ENCODE data around the gene AXL. TPM values are rescaled to one million over a fixed set of nuclear protein-coding genes. Genes with fewer than 3 reads are reported as not detected.

AXL gene
- total RNA-seq, 1 experiment from 2014 or later, result 22.4 TPM

GRCh38 chr19:41230067-41230857, 11.2 kb downstream of the AXL start:
- in situ Hi-C loops (cut with HindIII; ENCODE audit: low sequenced_read_pairs), result no loop called here
- no peak for DNase-seq (ENCODE audit: low spot score)

GRCh38 chr19:41232686-41233085, 13.7 kb downstream of the AXL start:
- in situ Hi-C loops (cut with HindIII; ENCODE audit: low sequenced_read_pairs), result no loop called here
- no peak for DNase-seq (ENCODE audit: low spot score)

GRCh38 chr19:41233748-41234240, 14.8 kb downstream of the AXL start:
- in situ Hi-C loops (cut with HindIII; ENCODE audit: low sequenced_read_pairs), result no loop called here
- DNase-seq (ENCODE audit: low spot score), result no peak

GRCh38 chr19:41234512-41235168, 15.6 kb downstream of the AXL start:
- in situ Hi-C loops (cut with HindIII; ENCODE audit: low sequenced_read_pairs), result no loop called here
- no peak for DNase-seq (ENCODE audit: low spot score)

- in situ Hi-C loops (cut with HindIII; ENCODE audit: low sequenced_read_pairs), result no loop called here
- no peak for DNase-seq (ENCODE audit: low spot score)
Measured at GRCh38 chr19:41235480-41235879, 16.5 kb downstream of the AXL start.

GRCh38 chr19:41238244-41238643, 19.2 kb downstream of the AXL start:
- DNase-seq (ENCODE audit: low spot score), result no peak
- in situ Hi-C loops (cut with HindIII; ENCODE audit: low sequenced_read_pairs), result no loop called here

- in situ Hi-C loops (cut with HindIII; ENCODE audit: low sequenced_read_pairs), result no loop called here
Measured at GRCh38 chr19:41239363-41239762, 20.3 kb downstream of the AXL start.

GRCh38 chr19:41239961-41240574, 21.0 kb downstream of the AXL start:
- no peak for DNase-seq (ENCODE audit: low spot score)
- in situ Hi-C loops (cut with HindIII; ENCODE audit: low sequenced_read_pairs), result no loop called here

More at GRCh38 chr19:41239363-41239762, 20.3 kb downstream of the AXL start:
- no peak for DNase-seq (ENCODE audit: low spot score)

GRCh38 chr19:41241859-41242258, 22.8 kb downstream of the AXL start:
- in situ Hi-C loops (cut with HindIII; ENCODE audit: low sequenced_read_pairs), result no loop called here
- no peak for DNase-seq (ENCODE audit: low spot score)

- in situ Hi-C loops (cut with HindIII; ENCODE audit: low sequenced_read_pairs), result no loop called here
- no peak for DNase-seq (ENCODE audit: low spot score)
Measured at GRCh38 chr19:41244117-41244516, 25.1 kb downstream of the AXL start.

- DNase-seq (ENCODE audit: low spot score), result no peak
- in situ Hi-C loops (cut with HindIII; ENCODE audit: low sequenced_read_pairs), result no loop called here
Measured at GRCh38 chr19:41245843-41246242, 26.8 kb downstream of the AXL start.

GRCh38 chr19:41248895-41249294, 29.9 kb downstream of the AXL start:
- no peak for DNase-seq (ENCODE audit: low spot score)
- in situ Hi-C loops (cut with HindIII; ENCODE audit: low sequenced_read_pairs), result no loop called here

- DNase-seq (ENCODE audit: low spot score), result no peak
- in situ Hi-C loops (cut with HindIII; ENCODE audit: low sequenced_read_pairs), result no loop called here
Measured at GRCh38 chr19:41249707-41250423, 30.8 kb downstream of the AXL start.

- DNase-seq (ENCODE audit: low spot score), result no peak
- in situ Hi-C loops (cut with HindIII; ENCODE audit: low sequenced_read_pairs), result no loop called here
Measured at GRCh38 chr19:41253660-41254059, 34.6 kb downstream of the AXL start.

- in situ Hi-C loops (cut with HindIII; ENCODE audit: low sequenced_read_pairs), result no loop called here
Measured at GRCh38 chr19:41255171-41255570, 36.1 kb downstream of the AXL start.

GRCh38 chr19:41261474-41262190, 42.6 kb downstream of the AXL start:
- no peak for DNase-seq (ENCODE audit: low spot score)
- in situ Hi-C loops (cut with HindIII; ENCODE audit: low sequenced_read_pairs), result no loop called here

More at GRCh38 chr19:41255171-41255570, 36.1 kb downstream of the AXL start:
- no peak for DNase-seq (ENCODE audit: low spot score)

- no peak for DNase-seq (ENCODE audit: low spot score)
- in situ Hi-C loops (cut with HindIII; ENCODE audit: low sequenced_read_pairs), result no loop called here
Measured at GRCh38 chr19:41263042-41263849, 44.2 kb downstream of the AXL start.

Measured in G401 (cell line).